Erythroblast (primary cell): ENCODE data around the gene GFY.

Experiments used
- GATA1 ChIP-seq: IDR thresholded peaks from 2 replicates; pipeline ENCODE4 v1.6.1; 2011; ENCODE audit warnings: low read depth, mild to moderate bottlenecking, control low read depth, low read length, moderate library complexity
- POLR2A ChIP-seq: IDR thresholded peaks from 2 replicates; pipeline ENCODE4 v1.6.1; 2011; ENCODE audit warnings: mild to moderate bottlenecking, low read length

- TF ChIP-seq POLR2A (no peak), GATA1 (no peak)
Measured at GRCh38 chr19:49403404-49404187, 21.6 kb upstream of the GFY start.
